ENCODE results near the gene ACBD6. TPM values are rescaled to one million over a fixed set of nuclear protein-coding genes. Genes with fewer than 3 reads are reported as not detected.

The ACBD6 gene
- total and polyA plus RNA-seq, 5 donors from 2014 or later, result 23.4 to 34.9 (median 25.5) TPM

- ATAC-seq (ENCODE audit: low read depth in 2 of 2) (peak in 1 of 2 donors; percentile 62), DNase-seq (peak; percentile 13 to 76 (median 47))
- no peaks in the 10 kb centered on the region for H3K4me1 ChIP-seq (ENCODE audit: control insufficient read depth, insufficient read depth, low read length, poor library complexity, severe bottlenecking)
- Mint-ChIP-seq H3K9me3 (no peaks in the 10 kb centered on the region), H3K36me3 (no peaks in the 10 kb centered on the region), H3K27ac (no peak overlapping the region), H3K27me3 (peaks cover 23% of the 10 kb centered on the region), H3K4me1 (peaks cover 0 to 3% (median 0%) of the 10 kb centered on the region in 4 donors), H3K4me3 (no peak overlapping the region)
- no peak overlapping the region for H3K4me3 ChIP-seq (ENCODE audit: low read depth, low read length)
- H3K27me3 ChIP-seq (ENCODE audit: control insufficient read depth, insufficient read depth, low read length), result peaks cover 11% of the 10 kb centered on the region
- no peaks in the 10 kb centered on the region for H3K9me3 ChIP-seq (ENCODE audit: control insufficient read depth in 2 of 2, low read length in 2 of 2)
- no peak overlapping the region for H3K27ac ChIP-seq (ENCODE audit: insufficient read depth, low read length, poor library complexity, severe bottlenecking)
- H3K36me3 ChIP-seq (ENCODE audit: control insufficient read depth, insufficient read depth, low read length), result no peaks in the 10 kb centered on the region
These were observed 31.1 kb upstream of the ACBD6 start for GRCh38 chr1:180533266-180533987.

- Mint-ChIP-seq H3K9me3 (no peaks in the 10 kb centered on the region), H3K4me3 (no peak overlapping the region), H3K27me3 (peaks cover 23% of the 10 kb centered on the region), H3K4me1 (peaks cover 0 to 3% (median 0%) of the 10 kb centered on the region in 4 donors), H3K27ac (no peak overlapping the region), H3K36me3 (no peaks in the 10 kb centered on the region)
- Histone ChIP-seq H3K4me1 (ENCODE audit: control insufficient read depth, insufficient read depth, low read length, poor library complexity, severe bottlenecking) (no peaks in the 10 kb centered on the region), H3K27me3 (ENCODE audit: control insufficient read depth, insufficient read depth, low read length) (peaks cover 11% of the 10 kb centered on the region), H3K36me3 (ENCODE audit: control insufficient read depth, insufficient read depth, low read length) (no peaks in the 10 kb centered on the region), H3K9me3 (ENCODE audit: control insufficient read depth in 2 of 2, low read length in 2 of 2) (no peaks in the 10 kb centered on the region), H3K4me3 (ENCODE audit: low read depth, low read length) (no peak overlapping the region), H3K27ac (ENCODE audit: insufficient read depth, low read length, poor library complexity, severe bottlenecking) (no peak overlapping the region)
- no peak for ATAC-seq (ENCODE audit: low read depth in 2 of 2)
- no peak for DNase-seq
These were observed 30.5 kb upstream of the ACBD6 start for GRCh38 chr1:180532854-180533253.

GRCh38 chr1:180530501-180530900 lies 28.1 kb upstream of the ACBD6 start:
- Mint-ChIP-seq H3K27ac (no peak overlapping the region), H3K4me1 (peaks cover 0 to 5% (median 1%) of the 10 kb centered on the region in 4 donors), H3K4me3 (no peak overlapping the region), H3K36me3 (no peaks in the 10 kb centered on the region), H3K9me3 (no peaks in the 10 kb centered on the region), H3K27me3 (peaks cover 15% of the 10 kb centered on the region)
- Histone ChIP-seq H3K27ac (ENCODE audit: insufficient read depth, low read length, poor library complexity, severe bottlenecking) (no peak overlapping the region), H3K4me1 (ENCODE audit: control insufficient read depth, insufficient read depth, low read length, poor library complexity, severe bottlenecking) (no peaks in the 10 kb centered on the region), H3K9me3 (ENCODE audit: control insufficient read depth in 2 of 2, low read length in 2 of 2) (no peaks in the 10 kb centered on the region), H3K36me3 (ENCODE audit: control insufficient read depth, insufficient read depth, low read length) (no peaks in the 10 kb centered on the region), H3K4me3 (ENCODE audit: low read depth, low read length) (no peak overlapping the region), H3K27me3 (ENCODE audit: control insufficient read depth, insufficient read depth, low read length) (peaks cover 3% of the 10 kb centered on the region)
- DNase-seq (no peak), ATAC-seq (ENCODE audit: low read depth in 2 of 2) (no peak)

- H3K27me3 Mint-ChIP-seq, result peaks cover 15% of the 10 kb centered on the region
- no peak overlapping the region for H3K27ac ChIP-seq (ENCODE audit: insufficient read depth, low read length, poor library complexity, severe bottlenecking)
- no peaks in the 10 kb centered on the region for H3K27me3 ChIP-seq (ENCODE audit: control insufficient read depth, insufficient read depth, low read length)
- no peak for DNase-seq
- H3K9me3 ChIP-seq (ENCODE audit: control insufficient read depth in 2 of 2, low read length in 2 of 2), result no peaks in the 10 kb centered on the region
- H3K9me3 Mint-ChIP-seq, result no peaks in the 10 kb centered on the region
- H3K36me3 Mint-ChIP-seq, result no peaks in the 10 kb centered on the region
- no peak overlapping the region for H3K4me3 Mint-ChIP-seq
- no peak for ATAC-seq (ENCODE audit: low read depth in 2 of 2)
- no peaks in the 10 kb centered on the region for H3K4me1 ChIP-seq (ENCODE audit: control insufficient read depth, insufficient read depth, low read length, poor library complexity, severe bottlenecking)
- no peaks in the 10 kb centered on the region for H3K36me3 ChIP-seq (ENCODE audit: control insufficient read depth, insufficient read depth, low read length)
- no peak overlapping the region for H3K4me3 ChIP-seq (ENCODE audit: low read depth, low read length)
- peaks cover 0 to 5% (median 1%) of the 10 kb centered on the region in 4 donors for H3K4me1 Mint-ChIP-seq
- H3K27ac Mint-ChIP-seq, result no peak overlapping the region
These were observed 26.6 kb upstream of the ACBD6 start for GRCh38 chr1:180528868-180529470.

GRCh38 chr1:180527101-180527669 lies 24.8 kb upstream of the ACBD6 start:
- Histone ChIP-seq H3K27me3 (ENCODE audit: control insufficient read depth, insufficient read depth, low read length) (no peaks in the 10 kb centered on the region), H3K9me3 (ENCODE audit: control insufficient read depth in 2 of 2, low read length in 2 of 2) (no peaks in the 10 kb centered on the region), H3K4me3 (ENCODE audit: low read depth, low read length) (no peak overlapping the region), H3K36me3 (ENCODE audit: control insufficient read depth, insufficient read depth, low read length) (no peaks in the 10 kb centered on the region), H3K4me1 (ENCODE audit: control insufficient read depth, insufficient read depth, low read length, poor library complexity, severe bottlenecking) (no peaks in the 10 kb centered on the region), H3K27ac (ENCODE audit: insufficient read depth, low read length, poor library complexity, severe bottlenecking) (no peak overlapping the region)
- Mint-ChIP-seq H3K4me1 (peaks cover 0 to 3% (median 1%) of the 10 kb centered on the region in 4 donors), H3K27me3 (peaks cover 5% of the 10 kb centered on the region), H3K27ac (no peak overlapping the region), H3K36me3 (no peaks in the 10 kb centered on the region), H3K9me3 (no peaks in the 10 kb centered on the region), H3K4me3 (no peak overlapping the region)
- ATAC-seq (ENCODE audit: low read depth in 2 of 2) (no peak), DNase-seq (no peak)

GRCh38 chr1:180525715-180526039 lies 23.3 kb upstream of the ACBD6 start:
- Mint-ChIP-seq H3K9me3 (no peaks in the 10 kb centered on the region), H3K27me3 (peaks cover 5% of the 10 kb centered on the region), H3K4me3 (peak overlapping the region in 1 of 4 donors; percentile 3), H3K27ac (no peak overlapping the region), H3K36me3 (no peaks in the 10 kb centered on the region), H3K4me1 (peaks cover 0 to 3% (median 1%) of the 10 kb centered on the region in 4 donors)
- no peaks in the 10 kb centered on the region for H3K9me3 ChIP-seq (ENCODE audit: control insufficient read depth in 2 of 2, low read length in 2 of 2)
- no peak for DNase-seq
- H3K4me1 ChIP-seq (ENCODE audit: control insufficient read depth, insufficient read depth, low read length, poor library complexity, severe bottlenecking), result no peaks in the 10 kb centered on the region
- no peak overlapping the region for H3K27ac ChIP-seq (ENCODE audit: insufficient read depth, low read length, poor library complexity, severe bottlenecking)
- no peak overlapping the region for H3K4me3 ChIP-seq (ENCODE audit: low read depth, low read length)
- no peaks in the 10 kb centered on the region for H3K36me3 ChIP-seq (ENCODE audit: control insufficient read depth, insufficient read depth, low read length)
- ATAC-seq (ENCODE audit: low read depth in 2 of 2), result no peak
- no peaks in the 10 kb centered on the region for H3K27me3 ChIP-seq (ENCODE audit: control insufficient read depth, insufficient read depth, low read length)

GRCh38 chr1:180524915-180525714 lies 22.7 kb upstream of the ACBD6 start:
- Histone ChIP-seq H3K27me3 (ENCODE audit: control insufficient read depth, insufficient read depth, low read length) (no peaks in the 10 kb centered on the region), H3K9me3 (ENCODE audit: control insufficient read depth in 2 of 2, low read length in 2 of 2) (no peaks in the 10 kb centered on the region), H3K36me3 (ENCODE audit: control insufficient read depth, insufficient read depth, low read length) (no peaks in the 10 kb centered on the region), H3K4me3 (ENCODE audit: low read depth, low read length) (no peak overlapping the region), H3K4me1 (ENCODE audit: control insufficient read depth, insufficient read depth, low read length, poor library complexity, severe bottlenecking) (no peaks in the 10 kb centered on the region), H3K27ac (ENCODE audit: insufficient read depth, low read length, poor library complexity, severe bottlenecking) (no peak overlapping the region)
- H3K4me1 Mint-ChIP-seq, result peaks cover 0 to 3% (median 1%) of the 10 kb centered on the region in 4 donors
- H3K4me3 Mint-ChIP-seq, result peak overlapping the region in 1 of 4 donors; percentile 3
- H3K9me3 Mint-ChIP-seq, result no peaks in the 10 kb centered on the region
- DNase-seq (no peak), ATAC-seq (ENCODE audit: low read depth in 2 of 2) (no peak)
- peaks cover 5% of the 10 kb centered on the region for H3K27me3 Mint-ChIP-seq
- peak overlapping the region in 1 of 3 donors; percentile 13 for H3K27ac Mint-ChIP-seq
- H3K36me3 Mint-ChIP-seq, result no peaks in the 10 kb centered on the region
